Measurements from ENCODE around the gene ARHGAP4. TPM values are rescaled to one million over a fixed set of nuclear protein-coding genes. Genes with fewer than 3 reads are reported as not detected.

ARHGAP4 gene
- total RNA-seq, 1 donor from 2014 or later = 53.8 TPM

DNA sequence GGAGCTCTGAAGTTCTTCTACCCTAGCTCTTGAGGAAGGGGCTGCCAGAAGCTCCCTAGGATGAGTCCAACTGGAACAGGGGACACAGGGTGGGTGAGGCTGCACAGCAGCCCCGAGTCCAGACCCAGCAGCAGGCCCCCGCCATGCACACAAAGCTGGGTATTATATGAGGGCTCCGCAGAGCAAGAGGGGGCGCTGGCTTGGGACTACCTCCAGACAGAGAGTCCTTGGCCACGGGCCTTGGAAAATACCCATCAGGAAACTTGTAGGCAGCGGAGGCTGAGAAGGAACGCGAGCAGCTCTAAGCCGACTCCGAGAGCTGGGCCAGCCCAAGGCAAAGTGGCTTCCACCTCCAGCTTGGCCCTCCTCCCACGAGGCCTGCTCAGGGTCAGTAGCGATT is 37.5 kb upstream of the ARHGAP4 start:
- DNase-seq (ENCODE audit: low spot score) = no peak

DNA sequence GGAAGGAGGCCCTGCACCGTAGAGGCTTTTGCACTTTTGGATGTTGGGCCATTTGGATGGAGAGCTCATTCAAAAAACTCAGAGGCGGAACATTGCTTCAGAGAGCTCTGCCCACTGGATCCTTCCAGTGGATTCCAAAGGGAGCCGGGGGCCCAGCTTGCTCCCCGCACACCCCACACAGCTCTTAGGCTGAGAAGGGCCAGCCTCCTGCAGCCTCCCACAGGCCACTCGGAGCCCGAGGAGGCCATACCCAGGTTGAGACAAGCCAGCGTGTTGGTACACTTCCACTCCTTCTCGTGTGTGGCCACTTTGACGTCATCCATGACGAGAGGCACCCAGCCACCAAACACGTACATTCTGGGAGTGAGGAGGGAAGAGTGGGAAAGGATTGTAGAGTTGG is 35.2 kb upstream of the ARHGAP4 start:
- no peak for DNase-seq (ENCODE audit: low spot score)

DNA sequence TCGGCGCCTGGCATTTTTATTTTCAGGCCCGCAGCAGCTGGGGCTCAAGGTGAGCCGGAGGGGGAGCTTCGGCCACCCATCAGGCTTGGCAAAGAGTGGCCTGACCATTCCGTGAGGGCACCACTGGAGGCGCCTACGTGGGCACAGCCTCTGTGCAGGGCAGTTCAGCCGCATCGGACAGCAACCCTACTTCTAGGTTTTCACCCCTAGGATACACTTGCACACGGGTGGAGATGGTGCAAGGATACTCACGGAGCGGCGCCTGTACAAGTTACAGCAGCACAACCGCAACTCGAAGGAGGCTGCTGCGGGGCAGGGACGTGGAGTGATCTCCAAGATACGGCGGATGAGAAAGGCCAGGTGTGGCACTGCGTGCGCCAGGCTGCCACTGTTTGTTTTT is 34.7 kb upstream of the ARHGAP4 start:
- DNase-seq (ENCODE audit: low spot score) = no peak

- DNase-seq (ENCODE audit: low spot score) = no peak
These were observed 34.0 kb upstream of the ARHGAP4 start for GRCh38 chrX:153960077-153960476.

DNA sequence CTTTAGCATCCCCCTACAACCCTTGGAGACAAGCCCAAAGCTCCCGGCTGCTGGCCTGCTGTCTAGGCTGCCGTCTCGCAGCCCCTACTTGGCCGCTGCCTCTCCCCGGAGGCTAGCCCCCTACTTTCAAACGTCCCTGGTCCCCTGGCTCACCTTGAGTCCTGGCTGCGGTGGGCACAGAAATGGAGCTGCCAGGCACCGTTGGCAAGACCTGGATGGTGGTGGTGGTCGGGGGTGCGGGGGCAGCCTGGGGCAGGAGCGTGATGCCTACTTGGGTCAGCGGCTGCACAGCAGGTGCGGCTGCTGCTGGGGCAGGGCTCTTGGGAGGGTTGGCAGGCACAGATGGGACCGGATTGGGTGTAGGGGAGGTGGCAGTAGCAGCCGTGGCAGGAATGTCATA is 33.6 kb upstream of the ARHGAP4 start:
- DNase-seq (ENCODE audit: low spot score) = no peak

DNA sequence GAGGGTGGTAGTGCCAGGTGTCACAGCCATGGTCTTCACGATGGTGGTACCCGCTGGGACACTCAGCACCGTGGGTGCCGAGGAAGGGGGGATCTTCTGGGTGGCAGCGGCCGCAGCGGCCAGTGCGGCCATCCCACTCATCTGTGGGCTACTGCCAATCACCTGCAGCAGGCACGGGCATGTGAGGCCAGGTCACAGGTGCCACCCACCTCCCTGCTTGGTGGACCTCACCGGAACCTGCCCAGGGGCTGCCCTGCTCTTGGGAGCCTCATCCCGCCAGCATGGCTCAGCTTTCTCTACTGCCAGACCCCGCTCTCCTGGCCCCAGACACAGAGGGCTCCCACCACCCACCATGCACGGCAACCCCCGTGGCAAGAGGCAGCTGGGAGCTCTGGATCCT is 32.5 kb upstream of the ARHGAP4 start:
- no peak for DNase-seq (ENCODE audit: low spot score)

DNA sequence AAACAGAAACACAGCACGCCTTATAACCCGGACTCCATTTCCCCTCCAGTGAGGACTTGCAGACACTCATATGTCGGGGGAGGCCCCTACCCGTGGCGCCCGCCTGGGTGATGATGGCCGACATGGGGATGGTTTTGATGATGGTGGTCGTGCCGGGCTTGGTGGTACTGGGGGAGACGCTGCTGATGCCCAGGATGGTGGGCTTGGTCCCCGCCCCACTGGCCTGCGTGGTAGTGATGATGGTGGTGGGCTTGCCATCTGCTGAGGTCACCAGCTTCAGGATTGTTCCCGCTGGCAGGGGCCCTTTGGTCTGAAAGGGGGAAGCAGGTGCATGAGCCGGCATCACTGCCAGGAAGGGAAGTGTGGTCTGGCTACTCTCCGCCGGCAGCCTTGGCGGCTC is 31.2 kb upstream of the ARHGAP4 start:
- DNase-seq (ENCODE audit: low spot score) = no peak

- DNase-seq (ENCODE audit: low spot score) = no peak
These were observed 30.2 kb upstream of the ARHGAP4 start for GRCh38 chrX:153956044-153956907.

DNA sequence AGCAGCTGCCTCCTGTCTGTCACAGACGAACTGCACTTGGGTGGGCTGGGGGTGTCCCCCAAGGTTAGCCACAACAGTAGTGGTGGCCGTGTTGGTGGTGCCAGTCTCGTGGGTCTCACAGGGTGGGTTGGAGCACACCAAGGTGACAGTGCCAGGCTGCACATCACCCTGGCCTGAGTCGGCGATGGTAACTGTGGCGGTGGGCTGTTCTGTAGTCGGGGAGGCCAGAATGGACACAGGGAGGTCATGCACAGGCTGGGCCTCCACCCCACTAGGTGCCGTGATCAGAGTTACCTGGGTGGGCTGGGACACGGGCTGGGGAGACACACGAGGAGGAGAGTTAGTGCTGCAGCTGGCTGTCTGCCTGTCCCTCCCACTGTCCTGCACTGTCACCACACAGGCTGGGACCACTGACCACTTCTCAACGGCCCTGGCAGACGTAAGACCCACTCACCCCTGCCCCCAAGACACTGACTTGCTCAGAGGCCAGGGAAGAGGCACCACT is 29.2 kb upstream of the ARHGAP4 start:
- DNase-seq (ENCODE audit: low spot score) = no peak

DNA sequence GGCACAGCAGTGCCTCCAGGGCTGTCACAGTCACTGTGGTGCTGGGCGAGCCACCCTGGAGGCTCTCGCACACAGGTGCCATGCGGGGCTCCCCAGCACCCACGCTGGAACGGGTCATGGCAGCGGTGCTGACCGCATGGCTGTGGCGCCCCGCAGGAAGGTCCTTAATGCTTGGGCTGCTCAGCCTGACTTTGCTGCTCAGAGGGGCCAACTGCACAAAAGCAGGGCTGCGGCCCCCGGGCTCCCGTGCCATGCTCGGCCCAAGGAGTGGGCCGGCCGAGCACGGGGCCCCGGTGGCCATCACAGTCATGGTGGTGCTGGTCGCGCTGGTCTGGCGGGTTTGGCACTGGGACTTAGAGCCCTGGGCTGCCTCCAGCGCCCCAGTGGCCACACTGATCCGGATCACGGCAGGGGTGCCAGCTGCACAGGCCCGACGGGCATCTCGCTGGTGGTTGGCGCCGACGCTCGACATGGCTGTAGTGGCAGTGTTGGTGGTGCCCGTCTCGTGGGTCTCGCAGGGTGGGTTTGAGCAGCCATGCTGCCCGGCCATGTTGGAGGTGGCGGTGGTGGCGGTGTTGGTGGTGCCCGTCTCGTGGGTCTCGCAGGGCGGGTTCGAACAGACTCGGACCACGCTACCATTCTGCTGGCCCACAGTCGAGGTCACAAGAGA is 28.6 kb upstream of the ARHGAP4 start:
- DNase-seq (ENCODE audit: low spot score) = no peak

- DNase-seq (ENCODE audit: low spot score) = no peak
These were observed 28.0 kb upstream of the ARHGAP4 start for GRCh38 chrX:153953892-153954557.

- DNase-seq (ENCODE audit: low spot score) = peak; percentile 69
These were observed 27.3 kb upstream of the ARHGAP4 start for GRCh38 chrX:153953342-153953830.

DNA sequence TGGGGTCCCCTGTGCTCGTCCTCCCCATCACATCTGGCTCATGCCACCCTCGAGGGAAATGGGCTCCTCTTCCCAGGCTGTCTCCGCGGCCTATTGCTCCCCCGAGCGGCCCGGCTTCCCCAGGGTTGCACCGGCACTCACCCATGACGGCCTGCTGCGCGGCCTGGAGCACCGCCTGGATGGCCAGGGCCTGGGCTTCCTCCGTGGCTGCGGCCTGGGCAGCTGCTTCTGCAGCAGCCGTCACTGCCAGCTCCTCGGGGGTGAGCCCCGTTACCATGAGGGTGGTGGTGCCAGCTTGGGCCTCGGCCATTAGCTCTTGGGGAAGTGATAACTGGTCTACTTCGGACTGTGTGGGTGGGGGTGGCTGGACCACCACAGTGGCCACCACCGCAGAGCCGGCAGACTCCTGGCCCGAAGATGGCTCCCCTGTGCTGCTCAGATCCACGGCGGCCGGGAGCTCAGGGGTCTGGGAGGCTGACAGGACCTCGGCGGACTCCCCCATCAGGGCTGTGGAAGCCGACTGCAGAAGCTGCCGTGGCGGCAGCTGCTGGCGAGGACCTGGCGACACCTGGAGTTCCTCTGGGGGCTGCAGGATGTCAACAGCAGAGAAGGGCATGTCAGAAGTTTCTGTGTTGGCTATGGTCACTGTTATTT is 26.4 kb upstream of the ARHGAP4 start:
- DNase-seq (ENCODE audit: low spot score) = no peak

GRCh38 chrX:153951683-153952372 is 25.8 kb upstream of the ARHGAP4 start:
- DNase-seq (ENCODE audit: low spot score) = no peak

DNA sequence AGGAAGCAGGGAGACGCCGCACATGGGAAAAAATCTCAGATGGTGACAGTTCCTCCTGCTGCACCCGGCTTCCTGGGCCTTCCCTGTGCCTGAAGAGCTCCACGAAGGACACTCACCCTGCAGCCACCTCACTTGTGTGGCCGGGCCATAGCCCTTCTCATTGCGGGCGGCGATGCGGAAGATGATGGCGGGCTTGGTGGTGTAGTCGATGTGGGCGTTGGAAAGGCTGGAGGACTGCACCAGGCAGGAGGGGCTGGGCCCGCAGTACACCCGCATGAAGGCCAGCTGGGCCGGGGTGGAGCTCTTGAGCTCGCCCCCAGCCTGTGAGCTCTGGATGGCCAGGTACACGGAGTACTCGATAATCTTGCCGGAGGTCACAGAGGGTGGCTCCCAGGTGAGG is 24.1 kb upstream of the ARHGAP4 start:
- no peak for DNase-seq (ENCODE audit: low spot score)

GRCh38 chrX:153948847-153949805 is 23.1 kb upstream of the ARHGAP4 start:
- no peak for DNase-seq (ENCODE audit: low spot score)

DNA sequence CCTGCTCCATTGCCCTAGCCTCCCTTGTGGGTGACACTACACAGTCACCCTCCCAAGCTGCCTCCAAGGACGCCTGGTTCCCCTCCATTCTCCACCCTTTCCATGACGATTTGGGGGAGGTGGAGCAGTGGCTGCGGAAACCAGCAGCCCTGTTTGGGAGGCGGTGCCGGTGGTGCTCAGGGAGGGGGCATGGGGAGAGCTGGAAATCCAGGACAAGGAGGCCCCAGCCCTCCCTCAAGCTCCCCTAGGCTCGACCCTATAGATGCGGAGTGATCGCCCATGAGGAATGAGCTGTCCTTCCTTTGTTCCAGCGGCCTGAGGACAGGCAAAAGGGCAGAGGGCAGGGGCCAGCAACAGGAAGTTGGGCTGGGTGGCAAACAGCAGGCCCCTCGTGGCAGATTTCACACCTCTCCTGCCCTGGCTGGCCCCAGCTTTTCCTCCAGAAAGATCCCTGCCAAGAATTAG is 22.0 kb upstream of the ARHGAP4 start:
- DNase-seq (ENCODE audit: low spot score) = no peak

DNA sequence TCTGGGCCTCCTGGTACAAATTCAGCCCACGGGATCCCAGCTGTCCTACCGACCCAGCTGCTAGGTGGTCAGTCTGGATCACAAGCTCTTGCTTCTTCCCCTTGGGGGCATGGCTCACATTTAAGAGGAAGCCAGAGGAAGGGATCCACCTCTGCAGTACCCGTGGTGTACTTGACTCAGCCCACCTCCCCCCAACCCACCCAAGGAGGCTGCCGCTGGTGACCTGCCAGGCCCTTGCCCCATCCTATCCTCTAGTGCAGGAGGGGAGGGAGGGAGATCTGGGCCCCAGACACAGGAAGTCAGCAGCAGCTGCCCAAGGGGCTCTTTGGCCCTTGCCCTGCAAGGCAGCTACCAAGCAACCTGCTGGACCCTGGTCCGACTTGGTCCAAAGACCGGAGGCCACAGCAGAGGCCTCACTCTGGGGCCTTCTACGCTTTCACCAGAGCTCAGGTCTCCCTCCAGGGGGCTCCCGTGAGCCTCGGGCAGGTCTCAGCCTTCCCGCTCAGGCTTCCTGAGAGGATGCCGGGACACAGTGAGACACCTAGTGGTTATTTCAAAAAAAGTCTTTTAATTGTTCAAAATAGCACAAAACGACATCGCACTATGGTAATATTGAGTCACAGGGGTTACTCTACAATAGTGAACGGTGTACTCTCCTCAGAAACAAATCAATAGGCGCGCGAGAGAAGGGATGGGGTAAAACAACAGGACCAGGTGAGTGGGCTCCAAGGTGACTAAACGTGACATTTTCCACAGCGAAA is 21.1 kb upstream of the ARHGAP4 start:
- DNase-seq (ENCODE audit: low spot score) = peak; percentile 70

All from mucosa of gallbladder (tissue), 1 donor.